Caco-2 (cell line): ENCODE results near the gene SPECC1L. TPM values are rescaled to one million over a fixed set of nuclear protein-coding genes. Genes with fewer than 3 reads are reported as not detected.

ENCODE experiments used
- BruUV-seq: library from RNA; stranded (reverse); fragments of 400-500 nt; replicated peaks from 2 replicates; lab custom pipeline; 2021; lab: Mats Ljungman, UMichigan
- CTCF ChIA-PET: fragments of 300-600 bp; sonication (Branson Sonifier 250); formaldehyde crosslinking; loops from one replicate; lab custom pipeline; 2022; ENCODE audit warnings: antibody characterized with exemption; lab: Charles Lee
- POLR2A ChIA-PET: fragments of 300-600 bp; sonication (Branson Sonifier 250); formaldehyde crosslinking; loops from one replicate; lab custom pipeline; 2022; ENCODE audit warnings: antibody characterized with exemption; lab: Charles Lee
- DNase-seq, 2 experiments: peaks; one replicate each; pipeline versions ENCODE4 v3.0.0 to v3.0.0-alpha.2; 2020 to 2022
- H3K27me3 ChIP-seq: replicated peaks from 2 replicates; pipeline ENCODE4 v1.6.0; 2011; ENCODE audit warnings: low read length; ENCODE audit not compliant: control insufficient read depth, insufficient read depth
- H3K36me3 ChIP-seq: 2 replicates; pipeline ENCODE4 v1.5.1; 2011; ENCODE audit warnings: low read length; ENCODE audit not compliant: control insufficient read depth, insufficient read depth
- H3K4me1 ChIP-seq: fragments of 250-450 bp; sonication (Bioruptor Pico); 2 replicates; pipeline ENCODE4 v1.5.1; 2020; ENCODE audit warnings: mild to moderate bottlenecking
- H3K4me3 ChIP-seq: 2 replicates; pipeline ENCODE4 v1.5.1; 2011; ENCODE audit warnings: low read depth, mild to moderate bottlenecking, control low read depth, low read length
- H3K9me3 ChIP-seq: fragments of 250-450 bp; sonication (Bioruptor Pico); 2 replicates; pipeline ENCODE4 v1.5.1; 2020; ENCODE audit warnings: mild to moderate bottlenecking, moderate library complexity
- H3K27ac Mint-ChIP-seq: one replicate; pipeline ENCODE4 v1.8.0; 2022; ENCODE audit warnings: mixed read lengths; ENCODE audit not compliant: unreplicated experiment
- H3K27me3 Mint-ChIP-seq: one replicate; pipeline ENCODE4 v1.8.0; 2022; ENCODE audit warnings: mixed read lengths; ENCODE audit not compliant: insufficient read depth, unreplicated experiment
- H3K36me3 Mint-ChIP-seq: one replicate; pipeline ENCODE4 v1.8.0; 2022; ENCODE audit warnings: mild to moderate bottlenecking, mixed read lengths; ENCODE audit not compliant: insufficient read depth, unreplicated experiment
- H3K4me1 Mint-ChIP-seq: one replicate; pipeline ENCODE4 v1.8.0; 2022; ENCODE audit warnings: low read depth, mixed read lengths; ENCODE audit not compliant: unreplicated experiment
- H3K4me3 Mint-ChIP-seq: one replicate; pipeline ENCODE4 v1.8.0; 2022; ENCODE audit warnings: mild to moderate bottlenecking, moderate library complexity, mixed read lengths; ENCODE audit not compliant: unreplicated experiment
- H3K9me3 Mint-ChIP-seq: one replicate; pipeline ENCODE4 v1.8.0; 2022; ENCODE audit warnings: mixed read lengths; ENCODE audit not compliant: unreplicated experiment
- intact Hi-C: fragments of 100-400 bp; cut with micrococcal nuclease; formaldehyde crosslinking; loops from one replicate; pipeline ENCODE4 v1.10.0; 2022; ENCODE audit not compliant: unreplicated experiment
- total RNA-seq: library from RNA; stranded (reverse); gene quantifications from 2 replicates; pipeline ENCODE4 v1.2.3, GENCODE V29; 2022
- TF ChIP-seq, protein P1 (sequence below), 2 experiments: fragments of 200-600 bp in 1 of 2; IDR thresholded peaks; 1 replicate in 1 of 2; 2 replicates in 1 of 2; pipeline versions ENCODE4 v1.5.1 to v1.8.0; 2011 to 2022; ENCODE audit warnings: antibody characterized with exemption in 1 of 2, control low read depth in 1 of 2, inconsistent platforms in 1 of 2, low read depth in 1 of 2, low read length in 1 of 2, mild to moderate bottlenecking in 1 of 2, moderate library complexity in 1 of 2; ENCODE audit not compliant: insufficient read depth in 1 of 2, severe bottlenecking in 1 of 2, unreplicated experiment in 1 of 2

SPECC1L gene
- total RNA-seq, 1 experiment from 2014 or later = 72.8 TPM

DNA sequence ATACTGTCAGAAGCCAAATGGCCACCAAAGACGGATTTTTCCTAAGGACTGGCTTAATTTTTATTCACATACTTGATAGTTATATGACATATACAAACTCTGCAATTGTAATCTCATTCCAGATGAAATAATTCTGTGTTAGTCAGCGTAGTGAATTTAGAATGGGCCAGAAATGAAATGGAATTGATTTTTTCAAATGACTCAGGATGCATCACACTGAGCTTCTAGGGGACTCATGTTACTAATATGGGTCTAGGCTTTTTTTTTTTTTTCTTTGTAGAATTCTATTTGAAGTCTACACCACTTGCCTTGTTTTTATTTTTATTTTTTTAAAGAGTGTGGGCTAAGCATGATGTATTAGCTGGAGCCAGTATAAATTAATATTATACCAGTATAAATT, 62.7 kb downstream of the SPECC1L start:
- Histone ChIP-seq H3K4me3 (no peak overlapping the region), H3K27me3 (no peaks in the 10 kb centered on the region), H3K4me1 (no peaks in the 10 kb centered on the region), H3K36me3 (no peaks in the 10 kb centered on the region), H3K9me3 (no peaks in the 10 kb centered on the region)
- TF ChIP-seq, protein P1, sequence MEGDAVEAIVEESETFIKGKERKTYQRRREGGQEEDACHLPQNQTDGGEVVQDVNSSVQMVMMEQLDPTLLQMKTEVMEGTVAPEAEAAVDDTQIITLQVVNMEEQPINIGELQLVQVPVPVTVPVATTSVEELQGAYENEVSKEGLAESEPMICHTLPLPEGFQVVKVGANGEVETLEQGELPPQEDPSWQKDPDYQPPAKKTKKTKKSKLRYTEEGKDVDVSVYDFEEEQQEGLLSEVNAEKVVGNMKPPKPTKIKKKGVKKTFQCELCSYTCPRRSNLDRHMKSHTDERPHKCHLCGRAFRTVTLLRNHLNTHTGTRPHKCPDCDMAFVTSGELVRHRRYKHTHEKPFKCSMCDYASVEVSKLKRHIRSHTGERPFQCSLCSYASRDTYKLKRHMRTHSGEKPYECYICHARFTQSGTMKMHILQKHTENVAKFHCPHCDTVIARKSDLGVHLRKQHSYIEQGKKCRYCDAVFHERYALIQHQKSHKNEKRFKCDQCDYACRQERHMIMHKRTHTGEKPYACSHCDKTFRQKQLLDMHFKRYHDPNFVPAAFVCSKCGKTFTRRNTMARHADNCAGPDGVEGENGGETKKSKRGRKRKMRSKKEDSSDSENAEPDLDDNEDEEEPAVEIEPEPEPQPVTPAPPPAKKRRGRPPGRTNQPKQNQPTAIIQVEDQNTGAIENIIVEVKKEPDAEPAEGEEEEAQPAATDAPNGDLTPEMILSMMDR (IDR thresholded peaks at IDR 0.05; ENCODE audit: insufficient read depth in 1 of 2, low read depth in 1 of 2, low read length in 1 of 2, severe bottlenecking in 1 of 2, unreplicated experiment in 1 of 2) = no peak
- Mint-ChIP-seq H3K4me3 (no peak overlapping the region), H3K4me1 (no peaks in the 10 kb centered on the region), H3K27ac (no peak overlapping the region), H3K27me3 (no peaks in the 10 kb centered on the region), H3K9me3 (no peaks in the 10 kb centered on the region), H3K36me3 (peaks cover 53% of the 10 kb centered on the region)
- DNase-seq = no peak
- intact Hi-C loops = no loop called here
- ChIA-PET POLR2A (interaction anchor here (0.6 kb wide), 1 partner anchor 83 kb away, joined by 10 read pairs; no protein-coding TSS in a partner anchor), CTCF (no interaction called here)
- BruUV-seq = no TSS peak

GRCh38 chr22:24335496-24335895, 64.9 kb downstream of the SPECC1L start:
- H3K4me1 ChIP-seq = no peaks in the 10 kb centered on the region
- Mint-ChIP-seq H3K4me3 (no peak overlapping the region), H3K27me3 (no peaks in the 10 kb centered on the region), H3K36me3 (peaks cover 47% of the 10 kb centered on the region), H3K27ac (no peak overlapping the region), H3K9me3 (no peaks in the 10 kb centered on the region), H3K4me1 (no peaks in the 10 kb centered on the region)
- intact Hi-C loops = no loop called here
- no peaks in the 10 kb centered on the region for H3K9me3 ChIP-seq
- BruUV-seq = no TSS peak
- CTCF ChIA-PET = no interaction called here
- H3K36me3 ChIP-seq = peaks cover 2% of the 10 kb centered on the region; the same call in 1 of the 2 replicates
- DNase-seq = no peak
- H3K4me3 ChIP-seq = no peak overlapping the region
- TF ChIP-seq, protein P1 (IDR thresholded peaks at IDR 0.05; ENCODE audit: insufficient read depth in 1 of 2, low read depth in 1 of 2, low read length in 1 of 2, severe bottlenecking in 1 of 2, unreplicated experiment in 1 of 2) = no peak
- POLR2A ChIA-PET = no interaction called here
- H3K27me3 ChIP-seq = no peaks in the 10 kb centered on the region

GRCh38 chr22:24337894-24338645, 67.4 kb downstream of the SPECC1L start:
- ChIA-PET CTCF (no interaction called here), POLR2A (no interaction called here)
- Mint-ChIP-seq H3K9me3 (no peaks in the 10 kb centered on the region), H3K4me3 (no peak overlapping the region), H3K36me3 (peaks cover 57% of the 10 kb centered on the region), H3K27me3 (no peaks in the 10 kb centered on the region), H3K4me1 (no peaks in the 10 kb centered on the region), H3K27ac (no peak overlapping the region)
- Histone ChIP-seq H3K27me3 (no peaks in the 10 kb centered on the region), H3K4me1 (no peaks in the 10 kb centered on the region), H3K4me3 (no peak overlapping the region), H3K36me3 (peaks cover 2% of the 10 kb centered on the region; the same call in 1 of the 2 replicates), H3K9me3 (no peaks in the 10 kb centered on the region)
- intact Hi-C loops = no loop called here
- no TSS peak for BruUV-seq
- DNase-seq = no peak
- TF ChIP-seq, protein P1 (IDR thresholded peaks at IDR 0.05; ENCODE audit: insufficient read depth in 1 of 2, low read depth in 1 of 2, low read length in 1 of 2, severe bottlenecking in 1 of 2, unreplicated experiment in 1 of 2) = no peak
